ENCODE results near the gene FLT3. TPM values are rescaled to one million over a fixed set of nuclear protein-coding genes. Genes with fewer than 3 reads are reported as not detected.

Gene FLT3
- total and polyA plus RNA-seq, 3 donors from 2014 or later = 1.8 to 2.5 (median 2.4) TPM

- no peaks in the 10 kb centered on the region for H3K36me3 ChIP-seq (ENCODE audit: low read depth, missing control alignments)
- peaks cover 11% of the 10 kb centered on the region for H3K4me1 ChIP-seq
- no peak for DNase-seq
- intact Hi-C loops (cut with DNase I; ENCODE audit: low total_unique reads) = no loop called here
- no peaks in the 10 kb centered on the region for H3K9me3 ChIP-seq
- no peaks in the 10 kb centered on the region for H3K27me3 ChIP-seq
- TF ChIP-seq CTCF (IDR thresholded peaks at IDR 0.05) (no peak), POLR2A (IDR thresholded peaks at IDR 0.05) (no peak)
- H3K4me3 ChIP-seq = peak overlapping the region; percentile 9 to 36
- WGBS, 2 donors = 1% methylated on average over 28 to 71 of the region's 80 CpGs
- H3K27ac ChIP-seq = no peak overlapping the region
Observed at GRCh38 chr13:27977476-27978300, 122.7 kb downstream of the FLT3 start.

- Histone ChIP-seq H3K9me3 (no peaks in the 10 kb centered on the region), H3K4me1 (peaks cover 11% of the 10 kb centered on the region), H3K36me3 (ENCODE audit: low read depth, missing control alignments) (no peaks in the 10 kb centered on the region), H3K4me3 (no peak overlapping the region), H3K27ac (no peak overlapping the region), H3K27me3 (no peaks in the 10 kb centered on the region)
- intact Hi-C loops (cut with DNase I; ENCODE audit: low total_unique reads) = no loop called here
- no peak for TF ChIP-seq CTCF (IDR thresholded peaks at IDR 0.05)
- no peak for TF ChIP-seq POLR2A (IDR thresholded peaks at IDR 0.05)
- 11 to 15% methylated on average over 12 of the region's 12 CpGs for WGBS, 2 donors
- no peak for DNase-seq
Observed at GRCh38 chr13:27976362-27977091, 123.8 kb downstream of the FLT3 start.

GRCh38 chr13:27975564-27976361 is 124.6 kb downstream of the FLT3 start:
- no peak for TF ChIP-seq CTCF (IDR thresholded peaks at IDR 0.05)
- no peak for TF ChIP-seq POLR2A (IDR thresholded peaks at IDR 0.05)
- Histone ChIP-seq H3K4me1 (peaks cover 11% of the 10 kb centered on the region), H3K36me3 (ENCODE audit: low read depth, missing control alignments) (no peaks in the 10 kb centered on the region), H3K27ac (no peak overlapping the region), H3K9me3 (no peaks in the 10 kb centered on the region), H3K27me3 (no peaks in the 10 kb centered on the region), H3K4me3 (no peak overlapping the region)
- WGBS, 2 donors = 1 to 5% methylated on average over 33 to 43 of the region's 51 CpGs
- no peak for DNase-seq
- intact Hi-C loops (cut with DNase I; ENCODE audit: low total_unique reads) = no loop called here

- 28 to 41% methylated on average over 3 to 7 of the region's 7 CpGs for WGBS, 2 donors
- H3K36me3 ChIP-seq (ENCODE audit: low read depth, missing control alignments) = no peaks in the 10 kb centered on the region
- intact Hi-C loops (cut with DNase I; ENCODE audit: low total_unique reads) = no loop called here
- peaks cover 4% of the 10 kb centered on the region for H3K4me1 ChIP-seq
- H3K27ac ChIP-seq = no peak overlapping the region
- TF ChIP-seq POLR2A (IDR thresholded peaks at IDR 0.05) = no peak
- TF ChIP-seq CTCF (IDR thresholded peaks at IDR 0.05) = no peak
- no peaks in the 10 kb centered on the region for H3K27me3 ChIP-seq
- no peaks in the 10 kb centered on the region for H3K9me3 ChIP-seq
- DNase-seq = no peak
- no peak overlapping the region for H3K4me3 ChIP-seq
Observed at GRCh38 chr13:27973961-27974662, 126.3 kb downstream of the FLT3 start.

All from testis (tissue), 3 donors.